ENCODE data around the gene FCGR2B. TPM values are rescaled to one million over a fixed set of nuclear protein-coding genes. Genes with fewer than 3 reads are reported as not detected.

The FCGR2B gene
- total and polyA plus RNA-seq, 2 experiments from 2014 or later = not detected

- no peak for ATAC-seq
- no peak overlapping the region for H3K4me3 ChIP-seq
- H2AFZ ChIP-seq = no peak overlapping the region
- H3K27ac ChIP-seq (ENCODE audit: low read depth) = no peak overlapping the region
- TF ChIP-seq STAT1 (IDR thresholded peaks at IDR 0.05; ENCODE audit: unreplicated experiment) = no peak
- TF ChIP-seq ZNF331 (CRISPR knock-in tag; IDR thresholded peaks at IDR 0.05; ENCODE audit: low read depth) = no peak
- no peak for TF ChIP-seq NANOG (IDR thresholded peaks at IDR 0.05; ENCODE audit: borderline replicate concordance)
- TF ChIP-seq, protein P1, sequence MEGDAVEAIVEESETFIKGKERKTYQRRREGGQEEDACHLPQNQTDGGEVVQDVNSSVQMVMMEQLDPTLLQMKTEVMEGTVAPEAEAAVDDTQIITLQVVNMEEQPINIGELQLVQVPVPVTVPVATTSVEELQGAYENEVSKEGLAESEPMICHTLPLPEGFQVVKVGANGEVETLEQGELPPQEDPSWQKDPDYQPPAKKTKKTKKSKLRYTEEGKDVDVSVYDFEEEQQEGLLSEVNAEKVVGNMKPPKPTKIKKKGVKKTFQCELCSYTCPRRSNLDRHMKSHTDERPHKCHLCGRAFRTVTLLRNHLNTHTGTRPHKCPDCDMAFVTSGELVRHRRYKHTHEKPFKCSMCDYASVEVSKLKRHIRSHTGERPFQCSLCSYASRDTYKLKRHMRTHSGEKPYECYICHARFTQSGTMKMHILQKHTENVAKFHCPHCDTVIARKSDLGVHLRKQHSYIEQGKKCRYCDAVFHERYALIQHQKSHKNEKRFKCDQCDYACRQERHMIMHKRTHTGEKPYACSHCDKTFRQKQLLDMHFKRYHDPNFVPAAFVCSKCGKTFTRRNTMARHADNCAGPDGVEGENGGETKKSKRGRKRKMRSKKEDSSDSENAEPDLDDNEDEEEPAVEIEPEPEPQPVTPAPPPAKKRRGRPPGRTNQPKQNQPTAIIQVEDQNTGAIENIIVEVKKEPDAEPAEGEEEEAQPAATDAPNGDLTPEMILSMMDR (conservative IDR thresholded peaks at IDR 0.05; ENCODE audit: low read depth in 2 of 2) = no peak
- no peak for TF ChIP-seq EZH2 (IDR thresholded peaks at IDR 0.05; ENCODE audit: low read depth, unreplicated experiment)
- H3K4me1 ChIP-seq (ENCODE audit: insufficient read depth) = no peaks in the 10 kb centered on the region
- Mint-ChIP-seq H3K4me1 (no peaks in the 10 kb centered on the region), H3K27me3 (ENCODE audit: insufficient read depth, low read depth, poor library complexity) (peaks cover 4% of the 10 kb centered on the region), H3K4me3 (no peak overlapping the region), H3K36me3 (ENCODE audit: low read depth) (no peaks in the 10 kb centered on the region), H3K9me3 (no peaks in the 10 kb centered on the region), H3K27ac (no peak overlapping the region)
- no peaks in the 10 kb centered on the region for H3K79me2 ChIP-seq (replicated peaks; ENCODE audit: insufficient read depth)
- no peaks in the 10 kb centered on the region for H3K36me3 ChIP-seq (ENCODE audit: insufficient read depth)
- DNase-seq (ENCODE audit: low spot score) = no peak
- no peaks in the 10 kb centered on the region for H3K9me2 ChIP-seq (ENCODE audit: insufficient read depth)
- no peaks in the 10 kb centered on the region for H3F3A ChIP-seq (replicated peaks; ENCODE audit: low read depth)
- H4K20me1 ChIP-seq (replicated peaks; ENCODE audit: insufficient read depth) = no peaks in the 10 kb centered on the region
- H3K27me3 ChIP-seq (ENCODE audit: insufficient read depth) = no peaks in the 10 kb centered on the region
- no peak overlapping the region for H3K4me2 ChIP-seq
These were observed 26.0 kb downstream of the FCGR2B start for GRCh38 chr1:161688946-161689345.

DNA sequence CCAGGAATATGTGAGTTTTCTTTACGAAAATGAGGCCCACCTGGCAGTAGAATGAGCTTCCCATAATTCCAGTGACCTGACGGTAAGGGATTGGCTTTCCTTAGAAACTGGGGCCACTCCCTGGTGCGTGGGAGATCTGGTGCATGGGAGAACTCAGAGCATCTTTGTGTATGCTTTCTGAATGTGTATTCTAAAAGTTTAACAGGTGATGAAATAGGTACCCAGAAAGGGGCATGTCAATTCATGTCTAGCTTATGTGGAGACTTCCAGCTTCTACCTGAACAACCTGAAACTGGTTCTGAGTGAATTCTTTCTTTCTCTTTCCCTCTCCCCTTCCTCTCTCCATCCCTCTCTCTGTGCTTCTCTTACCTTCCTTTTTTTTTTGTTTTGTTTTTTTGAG, 28.9 kb downstream of the FCGR2B start:
- H3K4me3 ChIP-seq = no peak overlapping the region
- no peak for DNase-seq (ENCODE audit: low spot score)
- Mint-ChIP-seq H3K4me3 (no peak overlapping the region), H3K4me1 (no peaks in the 10 kb centered on the region), H3K36me3 (ENCODE audit: low read depth) (no peaks in the 10 kb centered on the region), H3K9me3 (no peaks in the 10 kb centered on the region), H3K27ac (no peak overlapping the region), H3K27me3 (ENCODE audit: insufficient read depth, low read depth, poor library complexity) (peaks cover 2% of the 10 kb centered on the region)
- no peaks in the 10 kb centered on the region for H3K4me1 ChIP-seq (ENCODE audit: insufficient read depth)
- H2AFZ ChIP-seq = peak overlapping the region; percentile 89
- H3K27ac ChIP-seq (ENCODE audit: low read depth) = no peak overlapping the region
- H4K20me1 ChIP-seq (replicated peaks; ENCODE audit: insufficient read depth) = no peaks in the 10 kb centered on the region
- H3F3A ChIP-seq (replicated peaks; ENCODE audit: low read depth) = no peaks in the 10 kb centered on the region
- H3K36me3 ChIP-seq (ENCODE audit: insufficient read depth) = no peaks in the 10 kb centered on the region
- H3K9me2 ChIP-seq (ENCODE audit: insufficient read depth) = no peaks in the 10 kb centered on the region
- no peaks in the 10 kb centered on the region for H3K27me3 ChIP-seq (ENCODE audit: insufficient read depth)
- no peak overlapping the region for H3K4me2 ChIP-seq
- TF ChIP-seq ZNF331 (CRISPR knock-in tag; IDR thresholded peaks at IDR 0.05; ENCODE audit: low read depth) (no peak), STAT1 (IDR thresholded peaks at IDR 0.05; ENCODE audit: unreplicated experiment) (no peak), EZH2 (IDR thresholded peaks at IDR 0.05; ENCODE audit: low read depth, unreplicated experiment) (no peak), NANOG (IDR thresholded peaks at IDR 0.05; ENCODE audit: borderline replicate concordance) (no peak), ZNF462 (CRISPR knock-in tag; IDR thresholded peaks at IDR 0.05) (no peak), POLR2AphosphoS5 (IDR thresholded peaks at IDR 0.05; ENCODE audit: low read depth) (no peak), ZNF114 (CRISPR knock-in tag; IDR thresholded peaks at IDR 0.05) (no peak), EZH2phosphoT487 (IDR thresholded peaks at IDR 0.05; ENCODE audit: unreplicated experiment) (no peak), CREB1 (CRISPR knock-in tag; IDR thresholded peaks at IDR 0.05; ENCODE audit: low read depth) (no peak)
- TF ChIP-seq, protein P2, sequence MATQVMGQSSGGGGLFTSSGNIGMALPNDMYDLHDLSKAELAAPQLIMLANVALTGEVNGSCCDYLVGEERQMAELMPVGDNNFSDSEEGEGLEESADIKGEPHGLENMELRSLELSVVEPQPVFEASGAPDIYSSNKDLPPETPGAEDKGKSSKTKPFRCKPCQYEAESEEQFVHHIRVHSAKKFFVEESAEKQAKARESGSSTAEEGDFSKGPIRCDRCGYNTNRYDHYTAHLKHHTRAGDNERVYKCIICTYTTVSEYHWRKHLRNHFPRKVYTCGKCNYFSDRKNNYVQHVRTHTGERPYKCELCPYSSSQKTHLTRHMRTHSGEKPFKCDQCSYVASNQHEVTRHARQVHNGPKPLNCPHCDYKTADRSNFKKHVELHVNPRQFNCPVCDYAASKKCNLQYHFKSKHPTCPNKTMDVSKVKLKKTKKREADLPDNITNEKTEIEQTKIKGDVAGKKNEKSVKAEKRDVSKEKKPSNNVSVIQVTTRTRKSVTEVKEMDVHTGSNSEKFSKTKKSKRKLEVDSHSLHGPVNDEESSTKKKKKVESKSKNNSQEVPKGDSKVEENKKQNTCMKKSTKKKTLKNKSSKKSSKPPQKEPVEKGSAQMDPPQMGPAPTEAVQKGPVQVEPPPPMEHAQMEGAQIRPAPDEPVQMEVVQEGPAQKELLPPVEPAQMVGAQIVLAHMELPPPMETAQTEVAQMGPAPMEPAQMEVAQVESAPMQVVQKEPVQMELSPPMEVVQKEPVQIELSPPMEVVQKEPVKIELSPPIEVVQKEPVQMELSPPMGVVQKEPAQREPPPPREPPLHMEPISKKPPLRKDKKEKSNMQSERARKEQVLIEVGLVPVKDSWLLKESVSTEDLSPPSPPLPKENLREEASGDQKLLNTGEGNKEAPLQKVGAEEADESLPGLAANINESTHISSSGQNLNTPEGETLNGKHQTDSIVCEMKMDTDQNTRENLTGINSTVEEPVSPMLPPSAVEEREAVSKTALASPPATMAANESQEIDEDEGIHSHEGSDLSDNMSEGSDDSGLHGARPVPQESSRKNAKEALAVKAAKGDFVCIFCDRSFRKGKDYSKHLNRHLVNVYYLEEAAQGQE (IDR thresholded peaks at IDR 0.05; ENCODE audit: unreplicated experiment) = no peak
- H3K79me2 ChIP-seq (replicated peaks; ENCODE audit: insufficient read depth) = no peaks in the 10 kb centered on the region
- ATAC-seq = no peak
